HG03342 (cell line): Measurements from ENCODE around the gene SLC25A36.
"Not testable (repeated sequence)": the region's sequence is repeated elsewhere in the genome, so short reads cannot be mapped to it uniquely, and the experiment has no call there.

Source experiments
- ATAC-seq: cut with Tn5 transposase; IDR thresholded peaks from one replicate; pipeline ENCODE4 v1.9.1; 2021; ENCODE audit warnings: mild to moderate bottlenecking, moderate library complexity; ENCODE audit not compliant: unreplicated experiment

SLC25A36 gene

DNA sequence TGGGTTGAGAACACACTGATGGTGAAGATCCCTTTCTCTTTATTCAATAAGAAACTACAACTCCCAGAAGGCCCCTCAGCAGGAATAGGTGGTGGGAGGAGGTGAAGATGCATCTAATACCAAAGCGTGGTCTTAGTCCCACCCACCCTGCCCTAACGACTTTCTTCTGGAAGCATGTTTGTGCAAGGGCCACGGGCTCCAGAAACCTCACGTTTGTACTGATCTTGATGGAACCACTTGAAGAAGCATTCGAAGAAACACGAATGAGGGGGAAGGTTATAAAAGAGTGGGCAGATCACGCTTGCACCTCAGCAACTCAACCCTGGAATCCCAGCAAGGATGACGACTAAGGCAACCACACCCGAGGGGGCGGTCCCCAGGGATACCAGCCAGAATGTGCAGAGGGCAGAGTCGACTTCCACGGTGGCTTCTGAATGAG lies 10.6 kb upstream of the SLC25A36 start:
- no peak for ATAC-seq

DNA sequence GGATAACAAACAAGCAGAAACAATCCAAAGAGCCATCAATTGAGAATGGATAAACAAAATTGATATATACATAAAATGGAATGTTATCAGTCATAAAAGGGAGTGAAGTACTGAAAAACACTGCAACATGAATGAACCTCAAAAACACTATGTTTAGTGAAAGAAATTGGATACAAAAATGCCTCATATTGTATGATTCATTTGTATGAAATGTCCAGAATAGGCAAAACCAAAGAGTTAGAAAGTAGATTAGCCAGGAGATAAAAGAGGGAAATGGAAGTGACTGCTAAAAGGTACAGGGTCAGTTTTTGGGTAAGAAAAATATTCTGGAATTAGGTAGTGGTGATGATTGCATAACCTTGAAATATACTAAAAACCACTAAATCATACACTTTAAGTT lies 9.8 kb upstream of the SLC25A36 start:
- no peak for ATAC-seq

DNA sequence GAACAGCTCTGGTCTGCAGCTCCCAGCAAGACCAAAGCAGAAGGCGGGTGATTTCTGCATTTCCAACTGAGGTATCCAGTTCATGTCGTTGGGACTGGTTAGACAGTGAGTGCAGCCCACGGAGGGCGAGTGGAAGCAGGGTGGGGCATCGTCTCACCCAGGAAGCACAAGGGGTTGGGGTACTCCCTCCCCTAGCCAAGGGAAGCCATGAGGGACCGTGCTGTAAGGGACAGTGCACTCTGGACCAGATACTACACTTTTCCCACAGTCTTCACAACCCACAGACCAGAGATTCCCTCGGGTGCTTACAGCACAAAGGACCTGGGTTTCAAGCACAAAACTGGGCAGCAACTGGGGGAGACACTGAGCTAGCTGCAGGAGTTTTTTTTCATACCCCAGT lies 8.5 kb upstream of the SLC25A36 start:
- no peak for ATAC-seq

DNA sequence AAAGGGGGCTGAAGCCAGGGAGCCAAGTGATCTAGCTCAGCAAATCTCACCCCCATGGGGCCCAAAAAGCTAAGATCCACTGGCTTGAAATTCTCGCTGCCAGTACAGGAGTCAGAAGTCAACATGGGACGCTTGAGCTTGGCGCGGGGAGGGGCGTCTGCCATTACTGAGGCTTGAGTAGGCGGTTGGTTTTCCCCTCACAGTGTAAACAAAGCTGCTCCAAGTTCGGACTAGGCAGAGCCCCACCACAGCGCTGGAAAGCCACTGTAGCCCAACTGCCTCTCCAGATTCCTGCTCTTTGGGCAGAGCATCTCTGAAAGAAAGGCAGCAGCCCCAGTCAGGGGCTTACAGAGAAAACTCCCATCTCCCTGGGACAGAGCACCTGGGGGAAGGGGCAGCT lies 8.1 kb upstream of the SLC25A36 start:
- ATAC-seq = no peak

DNA sequence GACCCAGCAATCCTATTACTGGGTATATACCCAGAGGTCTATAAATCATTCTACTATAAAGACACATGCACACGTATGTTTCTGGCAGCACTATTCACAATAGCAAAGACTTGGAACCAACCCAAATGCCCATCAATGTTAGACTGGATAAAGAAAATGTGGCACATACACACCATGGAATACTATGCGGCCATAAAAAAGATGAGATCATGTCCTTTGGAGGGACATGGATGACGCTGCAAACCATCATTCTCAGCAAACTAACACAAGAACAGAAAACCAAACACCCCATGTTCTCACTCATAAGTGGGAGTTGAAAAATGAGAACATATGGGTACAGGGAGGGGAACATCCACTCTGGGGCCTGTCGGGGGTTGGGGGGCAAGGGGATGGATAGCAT lies 2.3 kb upstream of the SLC25A36 start:
- not testable (repeated sequence) for ATAC-seq

DNA sequence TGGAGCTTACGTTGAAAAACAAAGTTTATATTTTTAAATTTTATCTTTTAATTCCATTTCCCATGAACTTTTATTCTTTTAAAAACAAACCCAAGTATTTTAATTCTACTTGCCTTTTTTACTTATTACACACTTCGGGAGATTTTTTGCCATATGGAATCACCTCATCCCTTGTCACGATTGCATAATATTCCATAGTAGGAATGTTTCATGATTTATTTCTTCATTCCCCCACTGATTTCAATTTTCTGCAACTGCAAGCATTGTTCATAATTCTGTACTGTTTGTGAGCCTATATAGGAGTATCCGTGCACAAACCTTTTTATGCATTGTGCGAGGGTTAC lies 574 bp upstream of the SLC25A36 start:
- no peak for ATAC-seq

DNA sequence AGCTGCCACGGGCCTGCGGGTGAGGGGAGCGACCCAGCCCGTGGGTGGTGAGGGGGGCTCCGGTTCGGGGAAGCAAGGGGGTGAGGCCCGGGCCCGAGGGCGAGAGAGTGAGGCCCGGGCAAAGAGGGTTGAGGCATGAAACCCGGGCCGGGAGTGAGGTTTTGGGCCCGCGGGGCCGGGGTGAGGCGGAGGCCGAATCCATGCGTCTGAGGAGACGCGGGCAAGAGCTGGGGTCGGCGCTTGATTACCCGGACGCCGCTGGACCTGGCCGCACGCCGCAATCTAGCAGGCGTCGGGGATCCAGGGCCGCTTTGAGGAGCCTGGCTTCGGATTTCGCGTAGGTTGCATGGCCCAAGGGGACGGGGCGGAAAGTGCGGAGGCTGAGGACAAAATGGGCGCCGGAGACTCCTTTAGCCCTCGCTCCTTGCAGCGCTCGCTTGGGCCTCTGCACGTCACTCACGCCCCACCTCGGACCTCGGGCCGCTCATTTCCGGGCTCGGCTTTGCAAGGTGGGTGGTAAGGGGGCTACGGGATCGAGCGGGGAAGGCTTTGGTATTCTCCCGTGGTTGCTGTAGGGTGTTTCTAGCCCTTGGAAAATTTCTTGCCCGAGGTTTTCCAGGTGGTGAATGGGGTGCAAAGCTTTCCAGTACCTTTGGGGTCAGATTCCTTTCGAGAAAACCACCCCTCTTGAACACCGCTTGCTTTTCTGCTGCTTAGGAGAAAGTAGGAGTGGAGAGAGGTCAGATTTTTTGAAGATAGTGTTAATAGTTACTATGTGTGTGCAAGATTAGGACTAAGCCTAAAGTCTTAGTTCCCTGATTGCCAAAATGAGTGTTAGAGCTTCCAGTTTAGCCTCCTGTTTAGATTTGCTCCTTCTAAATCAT lies 827 bp downstream of the SLC25A36 start:
- peak; percentile 40 for ATAC-seq

DNA sequence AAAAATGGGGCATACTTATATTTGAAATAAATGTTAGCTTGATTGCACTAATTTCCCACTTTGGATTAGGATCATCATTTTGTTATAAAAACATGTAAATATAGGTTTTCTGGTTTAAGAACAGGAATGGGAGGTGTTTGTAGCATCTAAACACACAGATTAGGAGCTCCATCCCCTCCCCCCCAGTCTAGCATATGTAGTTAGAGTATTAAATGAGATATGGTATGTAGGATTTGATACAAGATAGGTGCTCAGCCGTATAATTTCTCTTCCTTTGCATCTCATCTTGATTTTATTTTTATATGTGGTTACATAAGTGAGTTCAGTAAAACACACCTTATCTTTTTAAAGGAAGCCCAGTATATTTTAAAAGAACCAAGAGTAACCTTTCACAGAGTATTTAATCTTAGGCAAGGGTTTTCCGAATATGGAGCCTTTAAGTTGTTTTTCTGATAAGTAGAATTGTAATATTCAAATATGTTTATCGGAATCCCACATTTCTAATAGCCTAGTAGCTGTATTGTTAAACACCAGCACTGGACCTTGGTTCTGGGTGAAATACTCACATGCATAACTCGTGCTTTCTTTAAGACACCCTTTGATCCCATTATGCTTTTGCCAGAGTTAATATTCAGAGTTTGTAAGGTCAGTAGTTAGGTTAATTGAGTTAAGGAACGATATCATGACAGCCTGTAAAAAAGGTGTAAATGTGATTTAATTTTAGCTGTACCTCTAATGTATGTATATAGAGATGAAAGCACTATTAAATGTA lies 2.3 kb downstream of the SLC25A36 start:
- ATAC-seq = no peak

DNA sequence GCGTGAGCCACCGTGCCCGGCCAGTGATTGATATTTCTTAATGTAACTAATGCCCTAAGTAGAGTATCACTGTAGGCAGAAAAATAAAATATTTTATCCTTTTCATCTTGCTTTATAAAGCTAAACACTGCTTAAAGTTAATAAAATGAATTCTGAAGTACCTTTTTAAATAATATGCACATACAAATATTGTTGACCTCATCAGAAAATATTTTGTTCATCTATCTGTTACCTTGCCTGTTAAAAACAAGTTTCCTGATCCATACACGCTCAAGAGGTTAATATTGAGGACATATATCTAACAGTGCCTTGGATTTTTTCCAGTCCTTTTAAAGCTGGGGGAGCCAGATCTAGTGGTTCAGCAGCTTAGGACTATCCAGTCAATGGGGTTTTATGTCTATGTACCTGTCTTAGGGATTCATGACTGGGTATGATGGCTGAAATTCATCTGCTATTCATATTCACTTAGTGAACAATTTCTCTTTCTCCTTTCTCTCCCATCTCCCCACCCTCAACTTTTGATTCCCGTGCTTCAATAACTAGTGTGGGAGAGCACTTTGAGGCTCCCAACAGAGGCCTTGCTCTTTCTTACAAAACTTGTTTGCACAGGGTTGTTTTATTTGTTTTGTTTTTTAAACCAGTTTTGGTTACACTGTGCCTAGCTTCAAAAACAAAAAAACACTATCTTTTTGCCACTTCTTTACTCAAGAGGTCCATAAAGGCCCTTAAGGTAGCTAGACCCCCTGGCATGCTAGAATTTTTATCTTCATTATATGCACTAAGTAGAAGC lies 7.0 kb downstream of the SLC25A36 start:
- ATAC-seq = no peak

DNA sequence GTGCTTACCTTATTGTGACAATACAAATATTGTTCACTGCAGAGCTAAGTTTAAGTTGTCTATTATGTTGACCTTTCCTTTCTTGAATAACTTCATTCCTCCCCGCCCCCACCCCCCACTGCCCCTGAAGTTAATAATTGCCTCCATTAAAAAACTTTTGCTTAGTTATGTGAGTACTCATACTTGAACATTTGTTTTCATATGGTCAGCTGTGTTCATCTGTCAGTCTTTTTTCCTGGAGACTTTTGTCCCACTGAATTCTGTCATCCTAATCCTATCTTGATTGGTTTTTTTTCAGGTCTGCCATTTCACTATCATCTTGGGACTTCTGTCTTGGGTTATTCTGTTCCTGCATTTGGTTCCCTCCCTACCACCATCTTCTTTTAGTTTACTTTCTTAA lies 8.5 kb downstream of the SLC25A36 start:
- no peak for ATAC-seq

DNA sequence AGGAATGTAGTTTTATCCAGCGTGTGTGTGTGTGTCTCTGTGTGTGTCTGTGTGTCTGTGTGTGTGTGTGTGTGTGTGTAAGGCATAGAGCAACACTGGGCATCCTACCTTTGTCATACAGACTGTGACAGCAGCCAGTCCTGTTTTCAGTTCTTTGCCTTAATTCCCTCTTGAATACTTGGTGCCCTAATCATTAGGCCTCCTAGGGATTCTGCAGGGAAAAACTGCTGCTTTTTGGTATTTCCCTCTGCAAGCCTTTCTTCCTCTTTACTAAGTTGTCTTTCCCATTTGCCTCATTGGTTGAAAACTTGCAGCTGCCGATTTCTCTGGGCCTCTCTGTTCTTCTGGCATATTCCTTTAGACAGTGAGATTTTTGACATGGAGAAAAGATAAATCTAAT lies 9.2 kb downstream of the SLC25A36 start:
- ATAC-seq = no peak

DNA sequence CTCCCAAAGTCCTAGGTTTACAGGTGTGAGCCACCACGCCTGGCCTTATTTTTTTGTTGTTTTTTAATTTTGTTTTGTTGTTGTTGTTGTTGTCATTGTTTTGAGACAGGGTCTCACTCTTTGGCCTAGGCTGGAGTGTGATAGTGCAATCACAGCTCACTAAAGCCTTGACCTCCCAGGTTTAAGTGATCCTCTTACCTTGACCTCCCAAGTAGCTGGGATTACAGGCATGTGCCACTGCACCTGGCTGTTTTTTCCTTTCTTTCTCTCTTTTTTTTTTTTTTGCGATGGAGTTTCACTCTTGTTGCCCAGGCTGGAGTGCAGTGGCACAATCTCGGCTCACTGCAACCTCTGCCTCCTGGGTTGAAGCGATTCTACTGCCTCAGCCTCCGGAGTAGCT lies 10.1 kb downstream of the SLC25A36 start:
- ATAC-seq = not testable (repeated sequence)

DNA sequence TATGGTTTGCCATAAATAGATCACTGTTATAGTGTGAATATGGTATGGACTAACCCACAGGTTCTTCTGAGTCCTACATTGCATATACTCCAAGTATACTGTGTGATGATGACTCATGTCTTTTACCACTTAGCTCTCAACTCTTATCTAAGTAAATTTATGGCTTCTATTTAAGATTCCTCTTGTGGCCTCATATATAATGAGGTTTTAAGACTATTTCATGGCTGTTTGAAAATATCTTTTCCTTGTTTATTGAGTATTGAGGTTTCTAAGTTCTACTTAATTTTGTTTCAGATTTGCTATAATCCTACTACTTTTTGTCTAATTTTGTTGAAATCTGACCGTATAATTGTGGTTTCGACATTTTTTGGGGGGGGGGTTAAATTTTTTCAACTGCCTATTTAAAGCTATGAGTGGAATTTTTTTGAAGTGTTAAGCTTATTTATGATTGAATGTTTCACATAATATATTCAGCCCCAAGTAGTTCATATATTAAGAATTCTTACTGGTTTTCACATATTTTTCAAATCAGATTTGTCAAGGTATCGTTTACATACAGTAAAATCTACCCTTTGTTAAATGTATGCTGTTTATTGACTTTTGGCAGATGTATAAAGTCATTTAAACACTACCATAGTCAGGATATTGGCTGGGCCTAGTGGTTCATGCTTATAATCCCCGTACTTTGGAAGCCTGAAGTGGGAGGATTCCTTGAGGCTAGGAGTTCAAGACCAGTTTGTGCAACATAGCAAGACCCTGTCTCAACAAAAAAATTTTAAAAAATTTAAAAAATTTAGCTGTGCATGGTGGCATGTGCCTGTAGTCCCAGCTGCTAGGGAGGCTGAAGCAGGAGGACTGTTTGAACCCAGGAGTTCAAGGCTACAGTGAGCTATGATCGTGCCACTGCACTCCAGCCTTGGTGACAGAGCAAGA lies 11.7 kb downstream of the SLC25A36 start:
- ATAC-seq = no peak

DNA sequence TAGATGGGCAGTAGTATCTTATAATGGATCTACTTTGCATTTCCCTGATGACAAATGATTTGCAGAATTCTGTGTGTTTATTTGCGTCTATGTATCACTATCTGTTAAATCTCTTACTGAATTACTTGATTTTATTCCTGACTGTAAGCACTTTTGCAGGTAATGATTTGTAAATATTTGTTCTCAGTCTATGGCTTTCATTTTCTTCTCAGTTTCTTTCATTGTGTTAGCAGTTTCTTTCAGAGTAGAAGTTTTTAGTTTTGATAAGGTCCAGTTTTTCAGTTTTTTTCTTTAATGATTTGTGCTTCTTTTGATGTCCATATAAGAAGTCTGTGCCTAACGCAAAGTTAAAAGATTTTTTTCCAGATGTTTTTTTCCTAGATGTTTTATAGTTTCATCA lies 12.9 kb downstream of the SLC25A36 start:
- ATAC-seq = no peak

DNA sequence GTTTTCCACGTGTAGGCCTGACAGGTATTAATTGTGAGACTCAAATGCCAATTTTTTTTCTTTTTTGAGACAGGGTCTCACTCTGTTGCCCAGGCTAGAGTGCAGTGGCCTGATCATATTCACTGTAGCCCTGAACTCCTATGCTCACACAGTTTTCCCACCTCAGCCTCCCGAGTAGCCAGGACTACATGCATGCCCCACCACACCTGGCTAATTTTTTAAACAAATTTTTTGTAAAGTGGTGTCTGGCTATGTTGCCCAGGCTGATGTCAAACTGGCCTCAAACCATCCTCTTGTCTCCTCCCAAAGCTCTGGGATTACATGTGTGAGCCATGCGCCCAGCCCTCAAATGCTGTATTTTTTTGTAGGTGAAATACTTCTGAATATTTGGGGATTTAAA lies 14.0 kb downstream of the SLC25A36 start:
- no peak for ATAC-seq

DNA sequence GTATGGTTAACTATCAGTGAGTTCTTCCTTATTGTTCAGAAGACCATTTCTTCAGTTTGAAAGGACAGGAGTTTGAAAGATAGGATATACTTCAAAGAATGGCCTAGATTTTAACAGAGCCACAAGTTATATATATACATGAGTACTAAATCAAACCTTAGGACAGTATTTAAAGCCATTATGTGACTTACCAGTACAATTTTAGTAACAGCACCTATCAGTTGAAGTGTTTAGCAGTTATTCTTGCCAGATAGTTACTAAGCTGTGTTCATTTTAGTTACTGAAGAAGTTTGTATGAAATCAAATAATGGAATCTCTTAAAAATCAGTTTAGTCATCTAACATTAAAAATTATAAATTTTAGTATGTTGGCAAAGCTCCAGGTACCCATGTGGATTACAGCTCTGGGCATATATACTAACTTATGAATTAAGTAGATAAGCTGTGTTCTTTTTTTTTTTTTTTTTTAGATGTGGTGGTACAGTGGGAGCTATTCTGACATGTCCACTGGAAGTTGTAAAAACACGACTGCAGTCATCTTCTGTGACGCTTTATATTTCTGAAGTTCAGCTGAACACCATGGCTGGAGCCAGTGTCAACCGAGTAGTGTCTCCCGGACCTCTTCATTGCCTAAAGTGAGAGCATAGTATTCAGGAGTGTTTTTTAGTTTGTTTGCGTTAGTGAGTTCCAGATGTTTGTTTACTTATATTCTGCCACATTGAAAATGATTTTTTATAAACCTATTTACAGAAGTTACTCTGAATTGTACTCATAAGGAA lies 14.6 kb downstream of the SLC25A36 start:
- no peak for ATAC-seq

DNA sequence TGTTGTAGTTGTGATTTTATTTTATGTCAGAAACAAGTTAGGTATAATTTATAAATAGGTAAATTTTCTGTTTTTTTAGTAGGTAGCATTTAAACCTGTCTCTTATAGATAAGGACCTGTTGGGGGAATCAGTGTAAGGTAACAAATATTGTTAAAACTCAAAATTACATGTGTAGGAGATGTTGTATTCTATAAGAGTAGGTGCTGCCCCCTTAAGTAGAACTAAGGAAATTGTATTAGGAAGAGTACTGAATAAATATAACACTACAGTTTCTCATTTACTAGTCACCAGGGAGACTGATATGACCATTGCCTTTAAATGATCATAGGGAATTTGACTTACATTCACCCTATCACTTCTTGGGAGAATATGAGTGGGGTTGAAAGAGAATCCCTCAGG lies 31.2 kb downstream of the SLC25A36 start:
- ATAC-seq = no peak

DNA sequence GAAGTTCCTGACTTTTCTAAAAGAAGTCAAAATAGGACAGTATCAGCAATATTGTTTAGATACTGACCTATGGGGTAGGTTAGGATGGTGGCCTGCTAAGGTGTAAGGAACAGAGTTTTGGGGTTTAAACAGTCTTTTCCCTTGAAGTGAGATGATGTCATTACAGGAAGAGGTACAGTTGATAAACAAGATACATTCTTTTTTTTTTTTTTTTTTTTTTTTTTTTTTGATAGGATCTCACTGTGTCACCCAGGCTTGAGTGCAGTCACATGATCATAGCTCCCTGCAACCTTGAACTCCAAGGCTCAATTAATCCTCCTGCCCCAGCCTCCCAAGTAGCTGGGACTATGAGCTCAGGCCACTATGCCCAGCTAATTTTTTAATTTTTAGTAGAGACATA lies 33.3 kb downstream of the SLC25A36 start:
- no peak for ATAC-seq

DNA sequence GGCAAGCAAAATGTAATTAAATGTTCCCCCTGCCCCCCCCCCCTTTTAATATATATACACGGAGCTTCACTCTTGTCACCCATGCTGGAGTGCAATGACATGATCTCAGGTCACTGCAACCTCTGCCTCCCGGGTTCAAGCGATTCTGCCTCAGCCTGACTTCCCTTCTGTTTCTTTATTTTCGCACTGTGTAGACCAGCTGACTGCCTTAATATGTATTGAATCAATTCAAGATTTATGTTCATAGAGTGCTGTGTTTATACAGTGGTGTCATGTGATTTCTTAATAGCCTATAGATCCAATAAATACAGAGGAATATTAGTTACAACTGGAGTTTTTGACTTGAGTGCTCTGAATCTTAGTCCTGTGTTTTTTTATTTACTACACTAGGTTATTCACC lies 39.0 kb downstream of the SLC25A36 start:
- ATAC-seq = no peak

DNA sequence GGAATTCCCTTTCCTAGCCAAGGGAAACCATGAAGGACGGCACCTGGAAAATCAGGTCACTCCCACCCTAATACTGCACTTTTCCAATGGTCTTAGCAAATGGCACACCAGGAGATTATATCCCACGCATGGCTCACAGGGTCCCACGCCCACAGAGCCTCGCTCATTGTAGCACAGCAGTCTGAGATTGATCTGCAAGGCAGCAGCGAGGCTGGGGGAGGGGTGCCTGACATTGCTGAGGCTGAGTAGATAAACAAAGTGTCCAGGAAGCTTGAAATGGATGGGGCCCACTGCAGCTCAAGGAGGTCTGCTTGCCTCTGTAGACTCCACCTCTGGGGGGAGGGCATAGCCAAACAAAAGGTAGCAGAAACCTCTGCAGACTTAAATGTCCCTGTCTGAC lies 46.2 kb downstream of the SLC25A36 start:
- not testable (repeated sequence) for ATAC-seq
